ENCODE data around the gene PLEKHG5. TPM values are rescaled to one million over a fixed set of nuclear protein-coding genes. Genes with fewer than 3 reads are reported as not detected.
"Not testable (repeated sequence)": the region's sequence is repeated elsewhere in the genome, so short reads cannot be mapped to it uniquely, and the experiment has no call there.

The PLEKHG5 gene
- total RNA-seq, 1 donor from 2014 or later = 42.9 TPM

DNA sequence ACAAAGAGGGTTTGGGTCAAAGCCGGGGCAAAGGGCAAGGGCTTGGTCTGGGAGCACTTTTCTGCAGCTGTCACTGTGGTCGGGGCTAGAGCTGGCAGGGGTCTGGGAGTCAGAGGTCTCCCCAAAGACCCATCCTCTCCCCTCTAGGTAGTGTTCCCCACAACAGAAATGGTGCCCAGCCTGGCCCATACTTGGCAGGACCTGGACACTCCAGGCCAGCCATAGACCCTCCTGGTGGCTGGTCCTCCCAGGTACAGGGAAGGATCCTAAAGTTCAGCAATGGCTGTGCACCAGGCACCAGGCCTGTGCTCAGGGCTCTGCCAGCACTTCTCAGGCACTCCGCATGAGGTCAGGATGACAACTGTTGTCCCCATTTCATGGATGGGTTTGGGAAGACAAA is 55.9 kb downstream of the PLEKHG5 start:
- TF ChIP-seq CTCF (IDR thresholded peaks at IDR 0.05; ENCODE audit: insufficient read depth, low read length, severe bottlenecking) = no peak
- DNase-seq (ENCODE audit: low read depth) (no peak), FAIRE-seq (no peak)
- no peak overlapping the region for H3K4me3 ChIP-seq (ENCODE audit: low read depth, low read length)
- H3K36me3 ChIP-seq (ENCODE audit: control insufficient read depth, insufficient read depth, low read length) = no peaks in the 10 kb centered on the region
- no peaks in the 10 kb centered on the region for H3K27me3 ChIP-seq (ENCODE audit: control insufficient read depth, insufficient read depth, low read length)

- no peak for TF ChIP-seq CTCF (IDR thresholded peaks at IDR 0.05; ENCODE audit: insufficient read depth, low read length, severe bottlenecking)
These were observed 56.3 kb downstream of the PLEKHG5 start for GRCh38 chr1:6435129-6435528.

GRCh38 chr1:6434186-6434585 is 57.3 kb downstream of the PLEKHG5 start:
- DNase-seq (ENCODE audit: low read depth) (no peak), FAIRE-seq (peak; percentile 32)
- no peak for TF ChIP-seq CTCF (IDR thresholded peaks at IDR 0.05; ENCODE audit: insufficient read depth, low read length, severe bottlenecking)
- H3K4me3 ChIP-seq (ENCODE audit: low read depth, low read length) = no peak overlapping the region
- H3K36me3 ChIP-seq (ENCODE audit: control insufficient read depth, insufficient read depth, low read length) = no peaks in the 10 kb centered on the region
- H3K27me3 ChIP-seq (ENCODE audit: control insufficient read depth, insufficient read depth, low read length) = no peaks in the 10 kb centered on the region

More at GRCh38 chr1:6435129-6435528, 56.3 kb downstream of the PLEKHG5 start:
- no peak for DNase-seq (ENCODE audit: low read depth)
- H3K4me3 ChIP-seq (ENCODE audit: low read depth, low read length) = no peak overlapping the region
- no peaks in the 10 kb centered on the region for H3K36me3 ChIP-seq (ENCODE audit: control insufficient read depth, insufficient read depth, low read length)
- H3K27me3 ChIP-seq (ENCODE audit: control insufficient read depth, insufficient read depth, low read length) = no peaks in the 10 kb centered on the region
- FAIRE-seq = peak; percentile 28

DNA sequence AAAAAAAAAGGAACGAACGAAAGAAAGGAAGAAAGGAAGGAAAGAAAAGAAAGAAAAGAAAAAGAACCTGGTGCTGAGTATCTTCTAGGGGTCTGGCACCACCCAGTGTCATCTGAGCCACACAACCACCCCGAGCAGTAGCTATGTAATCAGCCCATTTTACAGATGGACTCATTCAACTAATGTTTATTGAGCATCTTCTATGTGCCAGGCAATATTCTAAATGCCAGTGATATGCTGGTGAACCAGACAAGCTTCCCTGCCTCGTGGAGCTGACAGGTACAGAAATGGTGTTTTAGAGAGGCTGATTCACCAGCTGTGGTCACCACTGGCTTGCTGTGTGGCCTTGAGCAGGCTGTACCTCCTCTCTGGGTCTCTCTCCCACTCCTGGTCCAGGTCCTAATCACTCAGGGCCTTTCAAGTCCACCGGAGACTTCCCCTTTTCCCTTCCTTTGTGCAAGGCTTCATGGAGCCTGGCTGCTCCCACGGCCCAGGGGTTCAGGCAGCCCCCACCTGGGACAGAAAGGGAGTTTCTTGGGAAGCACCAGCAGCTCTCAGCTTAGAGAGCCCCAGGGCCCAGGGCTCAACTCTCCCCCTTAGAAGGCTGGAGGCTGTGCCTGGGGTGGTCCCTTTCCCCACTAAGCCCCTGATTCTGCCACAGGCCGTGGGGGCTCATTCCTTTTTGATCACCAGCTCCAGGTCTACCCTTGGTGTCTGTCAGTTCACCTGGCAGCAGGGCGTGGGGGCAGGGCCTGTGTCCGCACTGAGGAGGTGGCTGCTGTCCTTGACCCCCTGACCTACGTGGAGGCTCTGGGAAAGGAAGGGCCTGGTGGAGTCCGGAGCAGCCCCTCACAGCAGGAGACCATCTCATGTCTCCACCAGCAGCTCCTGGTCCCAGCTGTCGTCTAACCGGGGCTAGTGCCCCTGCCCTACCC is 59.6 kb downstream of the PLEKHG5 start:
- not testable (repeated sequence) for DNase-seq (ENCODE audit: low read depth); H3K36me3 ChIP-seq (ENCODE audit: control insufficient read depth, insufficient read depth, low read length); H3K4me3 ChIP-seq (ENCODE audit: low read depth, low read length); H3K27me3 ChIP-seq (ENCODE audit: control insufficient read depth, insufficient read depth, low read length)
- peak; percentile 89 for FAIRE-seq

DNA sequence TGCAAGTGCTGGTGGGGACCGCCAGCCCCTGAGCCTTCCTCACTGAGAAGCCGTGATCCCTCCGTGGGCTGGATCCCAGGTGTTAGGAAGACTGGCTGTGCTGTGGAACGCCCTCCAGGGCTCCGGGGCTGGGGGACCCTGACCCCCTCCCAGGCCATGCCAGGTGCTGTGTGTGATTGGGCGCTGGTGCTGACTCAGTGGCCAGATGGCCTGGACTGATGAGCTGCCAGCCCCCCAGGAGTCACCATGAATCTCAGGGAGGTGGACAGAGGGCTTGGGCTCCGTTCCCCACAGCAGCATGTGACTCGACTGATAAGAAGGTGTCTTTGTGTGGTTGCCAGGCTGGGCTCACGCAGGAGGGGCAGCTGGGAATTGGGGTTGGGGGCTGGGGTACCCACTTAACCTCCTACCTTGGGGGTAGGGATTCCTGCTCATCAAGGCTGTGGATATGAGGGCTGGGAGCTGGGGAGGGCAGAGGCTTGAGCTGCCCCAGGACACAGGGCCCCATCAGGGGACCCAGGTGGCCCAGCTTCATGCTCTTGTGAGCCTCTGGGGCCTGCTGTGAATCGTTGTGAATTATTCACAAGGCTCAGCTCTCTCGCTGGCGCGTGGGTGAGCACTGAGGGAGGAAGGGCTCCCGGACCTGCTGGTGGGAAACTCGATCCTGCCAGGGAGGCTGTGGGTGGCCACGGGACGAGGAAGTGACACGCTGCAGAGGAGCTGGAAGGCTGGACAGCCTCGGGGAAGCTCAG is 61.6 kb downstream of the PLEKHG5 start:
- FAIRE-seq = peak; percentile 95
- not testable (repeated sequence) for H3K36me3 ChIP-seq (ENCODE audit: control insufficient read depth, insufficient read depth, low read length); H3K27me3 ChIP-seq (ENCODE audit: control insufficient read depth, insufficient read depth, low read length); DNase-seq (ENCODE audit: low read depth); H3K4me3 ChIP-seq (ENCODE audit: low read depth, low read length)

DNA sequence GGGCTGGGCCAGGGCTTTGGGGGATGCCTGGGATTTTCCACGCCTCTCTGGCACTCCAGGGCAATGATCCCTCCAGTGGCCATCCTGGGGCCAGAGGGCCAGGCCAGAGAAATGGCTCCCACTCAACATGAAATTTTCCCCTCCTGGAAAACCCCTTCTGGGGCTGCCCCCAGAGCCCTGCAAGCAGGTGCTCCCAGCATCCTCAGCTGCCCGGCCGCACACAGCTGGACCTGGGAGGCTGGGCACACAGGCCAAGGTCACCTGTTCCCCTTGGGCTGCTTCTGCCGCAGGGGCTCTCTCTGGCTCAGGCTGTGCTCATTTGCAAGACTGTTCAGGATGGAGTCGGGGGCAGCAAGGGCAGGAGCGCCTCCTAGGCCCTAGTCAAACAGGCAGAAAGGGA is 63.0 kb downstream of the PLEKHG5 start:
- not testable (repeated sequence) for DNase-seq (ENCODE audit: low read depth); H3K27me3 ChIP-seq (ENCODE audit: control insufficient read depth, insufficient read depth, low read length); FAIRE-seq

More for the DNA sequence above, 63.0 kb downstream of the PLEKHG5 start:
- not testable (repeated sequence) for H3K4me3 ChIP-seq (ENCODE audit: low read depth, low read length); H3K36me3 ChIP-seq (ENCODE audit: control insufficient read depth, insufficient read depth, low read length)
